K562 (cell line): ENCODE data around the gene TRIM69. TPM values are rescaled to one million over a fixed set of nuclear protein-coding genes. Genes with fewer than 3 reads are reported as not detected.

Experiments
- ATAC-seq: fragments of 200-7000 bp; cut with Tn5 transposase; 3 replicates; pipeline ENCODE4 v1.9.1; 2020; ENCODE audit warnings: moderate library complexity
- BruUV-seq: library from RNA; stranded (reverse); fragments of 400-500 nt; replicated peaks from 2 replicates; lab custom pipeline; 2021; lab: Mats Ljungman, UMichigan
- CTCF ChIA-PET: fragments of 300-600 bp; formaldehyde crosslinking; extraction: SDS; loops from one replicate; lab custom pipeline; 2021; ENCODE audit warnings: low intra/inter-chr PET ratio; lab: Yijun Ruan, JAX
- POLR2A ChIA-PET: fragments of 300-600, 350-650 bp; sonication (Branson Sonifier 250); formaldehyde crosslinking; extraction: SDS; loops from one replicate; lab custom pipeline; 2021; ENCODE audit warnings: antibody characterized with exemption, inconsistent platforms; lab: Yijun Ruan, JAX
- DNase-seq, 4 experiments: peaks; one replicate each; pipeline versions ENCODE4 v3.0.0 to v3.0.0-alpha.2; 2011 to 2018; ENCODE audit warnings: low spot score in 3 of 4, mixed read lengths in 3 of 4; ENCODE audit errors: extremely low read depth in 1 of 4
- FAIRE-seq: peaks from 2 replicates; lab custom pipeline; 2011; peaks lifted over from hg19 to GRCh38; lab: Jason Lieb, UNC
- H2AFZ ChIP-seq: 2 replicates; pipeline ENCODE4 v1.6.0; 2011; ENCODE audit warnings: low read depth, low read length, control low read depth, inconsistent platforms
- H3K27ac ChIP-seq: fragments of 200-600 bp; 3 replicates; pipeline ENCODE4 v1.8.0; 2011; ENCODE audit warnings: low read depth, mild to moderate bottlenecking, control low read depth, inconsistent platforms, low read length, moderate library complexity, mixed read lengths; ENCODE audit errors: extremely low read depth
- H3K27me3 ChIP-seq, 2 experiments: fragments of 300-600 bp in 1 of 2; 2 replicates in 1 of 2; 3 replicates in 1 of 2; pipeline versions ENCODE4 v1.6.0 to v1.8.0; 2011; ENCODE audit warnings: inconsistent platforms in 2 of 2, low read length in 2 of 2, mild to moderate bottlenecking in 1 of 2, mixed read lengths in 1 of 2, moderate library complexity in 1 of 2; ENCODE audit not compliant: control insufficient read depth in 2 of 2, insufficient read depth in 2 of 2
- H3K36me3 ChIP-seq: fragments of 300-600 bp; 3 replicates; pipeline ENCODE4 v1.8.0; 2011; ENCODE audit warnings: mild to moderate bottlenecking, low read length, inconsistent platforms; ENCODE audit not compliant: control insufficient read depth, insufficient read depth
- H3K4me1 ChIP-seq, 2 experiments: fragments of 200-600 bp in 1 of 2; replicated peaks in 1 of 2; 2 replicates in 1 of 2; 3 replicates in 1 of 2; pipeline versions ENCODE4 v1.5.1 to v1.8.0; 2011; ENCODE audit warnings: inconsistent platforms in 2 of 2, low read length in 2 of 2, mild to moderate bottlenecking in 1 of 2, mixed read lengths in 1 of 2, moderate library complexity in 1 of 2; ENCODE audit not compliant: control insufficient read depth in 2 of 2, insufficient read depth in 2 of 2
- H3K4me2 ChIP-seq: 2 replicates; pipeline ENCODE4 v1.6.1; 2011; ENCODE audit warnings: low read length, control low read depth, inconsistent platforms, mixed read lengths; ENCODE audit not compliant: insufficient read depth
- H3K4me3 ChIP-seq: fragments of 200-600 bp; sonication (generic), shearing (Covaris generic); 2 replicates; pipeline ENCODE4 v1.5.1; 2016; ENCODE audit warnings: control low read depth, inconsistent platforms
- H3K79me2 ChIP-seq: fragments of 200-600 bp; 3 replicates; pipeline ENCODE4 v1.8.0; 2011; ENCODE audit warnings: low read length, inconsistent platforms; ENCODE audit not compliant: control insufficient read depth, insufficient read depth
- H3K9ac ChIP-seq, 2 experiments: 2 replicates each; pipeline versions ENCODE4 v1.6.0 to v1.6.1; 2011; ENCODE audit warnings: low read depth in 2 of 2, low read length in 2 of 2, control low read depth in 1 of 2, inconsistent platforms in 1 of 2, mild to moderate bottlenecking in 1 of 2, mixed read lengths in 1 of 2; ENCODE audit not compliant: insufficient read depth in 1 of 2
- H3K9me1 ChIP-seq: one replicate; pipeline ENCODE4 v1.6.0; 2011; ENCODE audit warnings: inconsistent platforms, mild to moderate bottlenecking, low read length, moderate library complexity; ENCODE audit not compliant: control insufficient read depth, insufficient read depth
- H3K9me3 ChIP-seq: replicated peaks from 2 replicates; pipeline ENCODE4 v1.5.1; 2011; ENCODE audit warnings: low read depth, low read length, inconsistent platforms; ENCODE audit not compliant: control insufficient read depth, insufficient read depth
- H4K20me1 ChIP-seq: replicated peaks from 2 replicates; pipeline ENCODE4 v1.6.1; 2011; ENCODE audit warnings: low read length, inconsistent platforms, mixed read lengths; ENCODE audit not compliant: control insufficient read depth, insufficient read depth
- FOXJ2 ChIP-seq: fragments of 200-800 bp; sonication (Bioruptor generic); IDR thresholded peaks from 2 replicates; pipeline ENCODE4 v1.6.1; 2016; ENCODE audit warnings: missing genetic modification characterization, missing compliant biosample characterization
- KDM1A ChIP-seq, 2 experiments: fragments of 450-650 bp; IDR thresholded peaks; 2 replicates each; pipeline ENCODE4 v1.6.1; 2016; ENCODE audit warnings: mild to moderate bottlenecking in 2 of 2
- MEIS2 ChIP-seq: fragments of 450-650 bp; IDR thresholded peaks from 2 replicates; pipeline ENCODE4 v1.6.1; 2014; ENCODE audit warnings: mild to moderate bottlenecking; ENCODE audit not compliant: partially characterized antibody
- SRSF1 ChIP-seq: fragments of 200-400 bp; formaldehyde crosslinking; IDR thresholded peaks from 2 replicates; pipeline ENCODE4 v1.6.1; 2017; ENCODE audit warnings: mild to moderate bottlenecking, low read depth, low read length, moderate library complexity
- WGBS: fragments of 100-300 bp; shearing (Covaris generic); methylation state at CpG from one replicate; pipeline ENCODE4 v1.1.6; 2016; ENCODE audit warnings: low coverage, mixed read lengths; ENCODE audit not compliant: insufficient coverage; ENCODE audit errors: missing lambda C conversion rate; 5-methylcytosine and 5-hydroxymethylcytosine counted together
- in situ Hi-C: fragments of 300-500 bp; cut with MboI; formaldehyde crosslinking; loops from 4 replicates; pipeline ENCODE4 v1.15.0; 2018; ENCODE audit warnings: inconsistent platforms, mixed read lengths
- intact Hi-C: fragments of 100-400 bp; cut with micrococcal nuclease; formaldehyde crosslinking; loops from 2 replicates; pipeline ENCODE4 v1.14.2; 2022
- polyA plus RNA-seq, 8 experiments: library from polyadenylated mRNA; depleted of rRNA in 4 of 8; stranded (reverse) in 5 of 8; unstranded in 3 of 8; fragments of >200 nt; fragmentation: Nextera tagmentation in 2 of 8; fragmentation: Illumina TruSeq in 1 of 8; extraction: Ambion mirVana in 2 of 8; extraction: Trizol in 1 of 8; gene quantifications; 2 replicates each; pipeline versions ENCODE4 v1.2.1 to v1.2.3, GENCODE V29; 2011 to 2014; ENCODE audit warnings: inconsistent platforms in 1 of 8, missing spikeins in 1 of 8
- total RNA-seq, 7 experiments: library from RNA; depleted of rRNA in 6 of 7; stranded (reverse); fragments of >200 nt in 6 of 7; fragmentation: Illumina TruSeq in 2 of 7; extraction: Trizol in 2 of 7; gene quantifications; 2 replicates each; pipeline versions ENCODE4 v1.2.1 to v1.2.3, GENCODE V29; 2011 to 2021; ENCODE audit warnings: low replicate concordance in 1 of 7
- TF ChIP-seq, protein P1 (sequence below): fragments of 450-650 bp; IDR thresholded peaks from 2 replicates; pipeline ENCODE4 v1.6.1; 2016
- TF ChIP-seq, protein P2 (sequence below), 2 experiments: IDR thresholded peaks in 1 of 2; conservative IDR thresholded peaks in 1 of 2; 2 replicates each; pipeline ENCODE4 v1.6.1; 2016; ENCODE audit warnings: low read depth in 2 of 2, mild to moderate bottlenecking in 1 of 2, missing compliant biosample characterization in 1 of 2, missing genetic modification characterization in 1 of 2, moderate library complexity in 1 of 2

The TRIM69 gene
- total and polyA plus RNA-seq, 9 of the 15 experiments (the other 6 are each of a cell fraction or from before 2014, with no cell fraction given), result 1.0 to 4.3 (median 2.3) TPM

DNA sequence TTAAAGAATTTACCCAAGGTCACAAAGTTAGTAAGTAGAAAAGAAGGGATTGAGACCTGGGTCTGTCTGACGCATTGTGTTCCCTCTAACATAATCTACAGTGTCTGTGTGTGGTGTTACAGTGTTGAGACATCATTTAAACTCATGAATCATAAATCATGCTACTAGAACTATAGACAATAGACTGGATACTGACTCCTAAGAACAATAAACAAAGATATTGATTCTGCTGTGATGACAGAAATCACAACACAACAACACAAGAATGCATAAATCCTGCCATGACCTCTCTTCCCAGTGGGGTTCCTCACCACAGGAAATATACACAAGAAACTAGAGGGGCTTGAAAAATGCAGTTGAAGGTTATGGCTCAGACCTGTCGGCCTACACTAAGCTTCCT lies 44.3 kb downstream of the TRIM69 start:
- TF ChIP-seq MEIS2, result peak; percentile 75
- peak; percentile 17; the same call in 1 of the 2 replicates for TF ChIP-seq FOXJ2 (tag)
- TF ChIP-seq, protein P1, sequence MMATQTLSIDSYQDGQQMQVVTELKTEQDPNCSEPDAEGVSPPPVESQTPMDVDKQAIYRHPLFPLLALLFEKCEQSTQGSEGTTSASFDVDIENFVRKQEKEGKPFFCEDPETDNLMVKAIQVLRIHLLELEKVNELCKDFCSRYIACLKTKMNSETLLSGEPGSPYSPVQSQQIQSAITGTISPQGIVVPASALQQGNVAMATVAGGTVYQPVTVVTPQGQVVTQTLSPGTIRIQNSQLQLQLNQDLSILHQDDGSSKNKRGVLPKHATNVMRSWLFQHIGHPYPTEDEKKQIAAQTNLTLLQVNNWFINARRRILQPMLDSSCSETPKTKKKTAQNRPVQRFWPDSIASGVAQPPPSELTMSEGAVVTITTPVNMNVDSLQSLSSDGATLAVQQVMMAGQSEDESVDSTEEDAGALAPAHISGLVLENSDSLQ, result peak; percentile 54; the same call in 1 of the 2 replicates
- TF ChIP-seq, protein P2, sequence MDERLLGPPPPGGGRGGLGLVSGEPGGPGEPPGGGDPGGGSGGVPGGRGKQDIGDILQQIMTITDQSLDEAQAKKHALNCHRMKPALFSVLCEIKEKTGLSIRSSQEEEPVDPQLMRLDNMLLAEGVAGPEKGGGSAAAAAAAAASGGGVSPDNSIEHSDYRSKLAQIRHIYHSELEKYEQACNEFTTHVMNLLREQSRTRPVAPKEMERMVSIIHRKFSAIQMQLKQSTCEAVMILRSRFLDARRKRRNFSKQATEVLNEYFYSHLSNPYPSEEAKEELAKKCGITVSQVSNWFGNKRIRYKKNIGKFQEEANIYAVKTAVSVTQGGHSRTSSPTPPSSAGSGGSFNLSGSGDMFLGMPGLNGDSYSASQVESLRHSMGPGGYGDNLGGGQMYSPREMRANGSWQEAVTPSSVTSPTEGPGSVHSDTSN (CRISPR knock-in tag; IDR thresholded peaks at IDR 0.05; ENCODE audit: low read depth), result no peak
- TF ChIP-seq, protein P2 (tag; conservative IDR thresholded peaks at IDR 0.05; ENCODE audit: low read depth), result peak; percentile 71
- no peak for TF ChIP-seq SRSF1
- peak; percentile 21 to 53; a peak in 2 of 4 replicates for TF ChIP-seq KDM1A (IDR thresholded peaks at IDR 0.05)
- Histone ChIP-seq H3K9me1 (no peaks in the 10 kb centered on the region), H3K9me3 (no peaks in the 10 kb centered on the region), H2AFZ (peak overlapping the region; percentile 95), H3K27me3 (no peaks in the 10 kb centered on the region), H3K4me3 (no peak overlapping the region), H3K4me1 (peaks cover 2 to 26% of the 10 kb centered on the region in 2 experiments; a peak in 4 of 5 replicates), H3K27ac (peak overlapping the region; percentile 61; the same call in 2 of the 3 replicates), H3K79me2 (no peaks in the 10 kb centered on the region), H4K20me1 (no peaks in the 10 kb centered on the region), H3K4me2 (peak overlapping the region; percentile 47; the same call in 1 of the 2 replicates), H3K36me3 (no peaks in the 10 kb centered on the region), H3K9ac (0 out of 4 replicates have a peak overlapping the region, but pooled peaks of 1 of the 2 experiments have one; percentile 21)
- intact Hi-C loops, result loop anchor here (1.0 kb wide), 1 partner anchor 202 kb away; no protein-coding TSS in a partner anchor
- DNase-seq (no peak), ATAC-seq (no peak; the same call in 2 of the 3 replicates), FAIRE-seq (no peak)
- 31% methylated on average over 2 of the region's 2 CpGs for WGBS
- ChIA-PET CTCF (no interaction called here), POLR2A (interaction anchor here (0.5 to 2.2 kb wide), 7 partner anchors 9 to 222 kb away, joined by 3 to 8 read pairs (median 4); partner anchors contain the start of gene SPG11)
- BruUV-seq, result no TSS peak
- in situ Hi-C loops, result no loop called here
